ENCODE data around the gene MEP1A. TPM values are rescaled to one million over a fixed set of nuclear protein-coding genes. Genes with fewer than 3 reads are reported as not detected.

MEP1A gene
- total RNA-seq, 1 experiment from 2014 or later, result 8.1 TPM

DNA sequence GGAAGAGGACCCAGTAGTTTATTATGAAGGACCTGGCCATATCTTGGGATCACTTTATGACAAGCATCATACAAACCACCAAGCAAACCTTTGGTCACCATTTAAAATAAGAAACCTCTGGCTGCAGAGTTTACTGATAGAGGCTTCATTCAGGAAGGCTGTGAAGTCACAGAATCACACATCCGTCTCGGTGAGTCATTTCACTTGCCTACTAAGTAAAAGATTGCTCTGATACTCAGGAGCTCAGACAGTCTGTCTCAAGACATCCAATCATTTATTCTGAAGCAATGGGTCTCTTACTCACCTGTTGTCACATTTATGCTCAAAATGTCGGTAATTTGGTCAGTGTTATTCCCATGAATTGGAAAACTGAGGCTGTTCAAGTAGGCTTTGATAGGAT lies 94.8 kb downstream of the MEP1A start:
- CTCF ChIA-PET, result no interaction called here
- Histone ChIP-seq H3K27me3 (replicated peaks; ENCODE audit: control insufficient read depth, insufficient read depth, low read length) (no peaks in the 10 kb centered on the region), H3K4me3 (ENCODE audit: low read depth, low read length) (no peak overlapping the region), H3K36me3 (ENCODE audit: control insufficient read depth, insufficient read depth, low read length) (no peaks in the 10 kb centered on the region), H3K4me1 (no peaks in the 10 kb centered on the region), H3K9me3 (no peaks in the 10 kb centered on the region)
- Mint-ChIP-seq H3K36me3 (ENCODE audit: insufficient read depth, unreplicated experiment) (no peaks in the 10 kb centered on the region), H3K27ac (ENCODE audit: unreplicated experiment) (no peak overlapping the region), H3K27me3 (ENCODE audit: insufficient read depth, unreplicated experiment) (no peaks in the 10 kb centered on the region), H3K4me1 (ENCODE audit: low read depth, unreplicated experiment) (no peaks in the 10 kb centered on the region), H3K9me3 (ENCODE audit: unreplicated experiment) (no peaks in the 10 kb centered on the region), H3K4me3 (ENCODE audit: unreplicated experiment) (no peak overlapping the region)
- TF ChIP-seq, protein P1, sequence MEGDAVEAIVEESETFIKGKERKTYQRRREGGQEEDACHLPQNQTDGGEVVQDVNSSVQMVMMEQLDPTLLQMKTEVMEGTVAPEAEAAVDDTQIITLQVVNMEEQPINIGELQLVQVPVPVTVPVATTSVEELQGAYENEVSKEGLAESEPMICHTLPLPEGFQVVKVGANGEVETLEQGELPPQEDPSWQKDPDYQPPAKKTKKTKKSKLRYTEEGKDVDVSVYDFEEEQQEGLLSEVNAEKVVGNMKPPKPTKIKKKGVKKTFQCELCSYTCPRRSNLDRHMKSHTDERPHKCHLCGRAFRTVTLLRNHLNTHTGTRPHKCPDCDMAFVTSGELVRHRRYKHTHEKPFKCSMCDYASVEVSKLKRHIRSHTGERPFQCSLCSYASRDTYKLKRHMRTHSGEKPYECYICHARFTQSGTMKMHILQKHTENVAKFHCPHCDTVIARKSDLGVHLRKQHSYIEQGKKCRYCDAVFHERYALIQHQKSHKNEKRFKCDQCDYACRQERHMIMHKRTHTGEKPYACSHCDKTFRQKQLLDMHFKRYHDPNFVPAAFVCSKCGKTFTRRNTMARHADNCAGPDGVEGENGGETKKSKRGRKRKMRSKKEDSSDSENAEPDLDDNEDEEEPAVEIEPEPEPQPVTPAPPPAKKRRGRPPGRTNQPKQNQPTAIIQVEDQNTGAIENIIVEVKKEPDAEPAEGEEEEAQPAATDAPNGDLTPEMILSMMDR (IDR thresholded peaks at IDR 0.05; ENCODE audit: insufficient read depth in 1 of 2, low read depth in 1 of 2, low read length in 1 of 2, severe bottlenecking in 1 of 2, unreplicated experiment in 1 of 2), result no peak
- POLR2A ChIA-PET, result no interaction called here
- no TSS peak for BruUV-seq (replicated peaks)
- intact Hi-C loops (cut with micrococcal nuclease; ENCODE audit: unreplicated experiment), result no loop called here
- DNase-seq, result no peak

DNA sequence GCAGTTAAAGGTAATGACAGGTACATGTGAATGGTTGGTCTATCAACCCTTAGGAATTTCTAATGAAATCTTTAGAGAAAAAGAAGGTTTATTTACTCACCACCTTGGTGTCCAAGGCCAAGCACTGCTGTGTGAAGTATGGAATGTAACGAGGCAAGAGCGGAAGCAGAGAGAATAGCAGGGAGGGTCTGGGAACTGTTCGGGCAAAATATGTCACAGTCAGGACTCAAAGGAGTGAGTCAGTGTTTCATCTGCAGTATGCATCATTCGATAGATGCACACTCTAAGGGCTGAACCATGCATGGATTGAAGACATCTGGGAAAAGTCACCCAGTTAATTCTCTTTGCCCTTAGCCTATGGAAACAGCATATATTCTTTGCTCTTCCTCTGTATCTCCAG lies 95.4 kb downstream of the MEP1A start:
- Mint-ChIP-seq H3K36me3 (ENCODE audit: insufficient read depth, unreplicated experiment) (no peaks in the 10 kb centered on the region), H3K27me3 (ENCODE audit: insufficient read depth, unreplicated experiment) (no peaks in the 10 kb centered on the region), H3K4me1 (ENCODE audit: low read depth, unreplicated experiment) (peaks cover 1% of the 10 kb centered on the region), H3K27ac (ENCODE audit: unreplicated experiment) (no peak overlapping the region), H3K9me3 (ENCODE audit: unreplicated experiment) (no peaks in the 10 kb centered on the region), H3K4me3 (ENCODE audit: unreplicated experiment) (no peak overlapping the region)
- BruUV-seq (replicated peaks), result no TSS peak
- H3K4me3 ChIP-seq (ENCODE audit: low read depth, low read length), result no peak overlapping the region
- no peaks in the 10 kb centered on the region for H3K27me3 ChIP-seq (replicated peaks; ENCODE audit: control insufficient read depth, insufficient read depth, low read length)
- CTCF ChIA-PET, result no interaction called here
- DNase-seq, result no peak
- no peaks in the 10 kb centered on the region for H3K9me3 ChIP-seq
- intact Hi-C loops (cut with micrococcal nuclease; ENCODE audit: unreplicated experiment), result no loop called here
- POLR2A ChIA-PET, result no interaction called here
- peaks cover 1% of the 10 kb centered on the region for H3K4me1 ChIP-seq
- TF ChIP-seq, protein P1 (IDR thresholded peaks at IDR 0.05; ENCODE audit: insufficient read depth in 1 of 2, low read depth in 1 of 2, low read length in 1 of 2, severe bottlenecking in 1 of 2, unreplicated experiment in 1 of 2), result no peak
- no peaks in the 10 kb centered on the region for H3K36me3 ChIP-seq (ENCODE audit: control insufficient read depth, insufficient read depth, low read length)

Other genes with a start within 250 kb of the MEP1A start
- gene CYP39A1, start 140.6 kb upstream of the MEP1A start, total RNA-seq (2022), result not detected in 2 replicates
- gene SLC25A27, start 140.4 kb upstream of the MEP1A start, total RNA-seq (2022), result 0.64 TPM in 1 of 2 replicates, not detected in the other
- gene TDRD6, start 105.5 kb upstream of the MEP1A start, total RNA-seq (2022), result not detected in 2 replicates
- gene PLA2G7, start 58.0 kb upstream of the MEP1A start, total RNA-seq (2022), result 0.19 and 0.32 TPM in 2 replicates
- not detected in 2 replicates for gene ANKRD66, start 46.5 kb upstream of the MEP1A start, total RNA-seq (2022)
- gene ADGRF5, start 128.5 kb downstream of the MEP1A start, total RNA-seq (2022), result not detected in 2 replicates
- gene ADGRF1, start 248.9 kb downstream of the MEP1A start, total RNA-seq (2022), result 0.16 and 0.52 TPM in 2 replicates

All from Caco-2 (cell line).